Ovary (tissue), 9 donors: ENCODE data around the gene HCAR3. TPM values are rescaled to one million over a fixed set of nuclear protein-coding genes. Genes with fewer than 3 reads are reported as not detected.
A peak's percentile ranks its signal among the peaks of the same experiment; 100 is the strongest.

Experiments used
- DNase-seq, 5 donors: peaks; one replicate each; pipeline ENCODE4 v3.0.0-alpha.2; 2019 to 2020
- H3K27ac ChIP-seq, 2 donors: fragments of 200-600 bp; one replicate each; pipeline versions ENCODE4 v1.5.1 to v1.8.0; 2019 to 2022
- H3K27me3 ChIP-seq: fragments of 200-600 bp; one replicate; pipeline ENCODE4 v1.8.0; 2022
- H3K36me3 ChIP-seq: fragments of 200-600 bp; sonication (generic); one replicate; pipeline ENCODE4 v1.5.1; 2019
- H3K4me1 ChIP-seq: one replicate; pipeline ENCODE4 v1.8.1; 2013; ENCODE audit warnings: mild to moderate bottlenecking, moderate library complexity; ENCODE audit not compliant: insufficient read depth
- H3K4me3 ChIP-seq: fragments of 200-600 bp; sonication (generic); one replicate; pipeline ENCODE4 v1.5.1; 2017
- H3K9me3 ChIP-seq, 2 donors: fragments of 200-600 bp in 1 of 2; sonication (generic) in 1 of 2; one replicate each; pipeline versions ENCODE4 v1.5.1 to v1.8.1; 2013 to 2019; ENCODE audit warnings: mild to moderate bottlenecking in 1 of 2, moderate library complexity in 1 of 2
- EP300 ChIP-seq: sonication (generic); formaldehyde crosslinking; IDR thresholded peaks from one replicate; pipeline ENCODE4 v1.6.1; 2017; ENCODE audit warnings: antibody characterized with exemption
- POLR2A ChIP-seq: fragments of 450-650 bp; IDR thresholded peaks from one replicate; pipeline ENCODE4 v1.6.1; 2017; ENCODE audit warnings: antibody characterized with exemption, mild to moderate bottlenecking, moderate library complexity
- WGBS, 3 donors: extraction: QIAGEN DNeasy Blood & Tissue Kit in 1 of 3; methylation state at CpG; one replicate each; pipeline versions ENCODE4 v1.1.5 to v1.1.7; 2013 to 2017; 5-methylcytosine and 5-hydroxymethylcytosine counted together
- intact Hi-C, 4 donors: fragments of 100-400 bp; cut with DNase I; formaldehyde crosslinking; loops; one replicate each; pipeline versions ENCODE4 v1.11.0 to v1.15.1; 2022 to 2023
- polyA plus RNA-seq, 2 donors: library from polyadenylated mRNA; stranded (reverse); fragments of 200-250 nt in 1 of 2; fragments of 350-450 nt in 1 of 2; fragmentation: Illumina TruSeq in 1 of 2; extraction: RNeasy Lipid Tissue Mini Kit (QIAGEN cat#74804) in 1 of 2; gene quantifications; one replicate each; pipeline ENCODE4 v1.2.3, GENCODE V29; 2013 to 2014
- total RNA-seq, 7 donors: library from RNA; depleted of rRNA in 2 of 7; stranded (reverse); fragments of >200 nt in 2 of 7; fragmentation: NEBNext Ultra II Directional in 3 of 7; extraction: Animal tissue kit (Norgen Biotek cat#: 25700) in 3 of 7; gene quantifications; one replicate each; pipeline versions ENCODE4 v1.1.0 to v1.2.4, GENCODE V29; 2016 to 2023
- TF ChIP-seq, protein P1 (sequence below), 3 donors: fragments of 450-650 bp in 2 of 3; fragments of 200-600 bp in 1 of 3; IDR thresholded peaks; one replicate each; pipeline versions ENCODE4 v1.5.1 to v1.8.0; 2016 to 2022; ENCODE audit warnings: antibody characterized with exemption in 3 of 3, mild to moderate bottlenecking in 1 of 3
- donor health status: DM: no; HTN: no; CAD: no; lungs with moderate emphysema.
- donor health status: DM: no; HTN: no; CAD: no.
- donor health status: Bipolar disorder and iron deficiency.
- donor health status: DM: yes; HTN: yes; CAD: no.
- donor health status: DM: no; HTN: no; CAD: no.
- donor health status: DM: yes; HTN: yes; CAD: no.

The HCAR3 gene
- total and polyA plus RNA-seq, 9 donors: 0.05 to 0.30 (median 0.17) TPM; not detected in 5

DNA sequence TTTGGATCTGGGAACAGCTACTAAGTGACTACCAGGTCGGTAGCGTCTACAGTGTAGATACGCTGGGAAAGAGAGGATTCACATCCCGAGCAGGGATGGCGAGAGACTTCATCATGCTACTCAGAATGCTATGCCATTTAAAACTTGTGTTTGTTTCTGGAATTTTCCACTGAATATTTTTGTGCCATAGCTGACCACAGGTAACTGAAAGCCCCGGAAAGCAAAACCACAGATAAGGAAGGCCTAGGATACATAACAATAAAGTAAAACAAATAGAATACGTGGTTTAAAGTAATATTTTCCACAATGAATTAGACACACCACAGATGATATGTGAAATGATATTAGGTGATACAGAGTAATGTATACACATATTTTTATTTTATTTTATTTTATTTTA is 22.0 kb upstream of the HCAR3 start:
- intact Hi-C loops: loop anchor here in 2 of 4 donors (10.0 kb wide), 2 partner anchors 84 to 104 kb away; no protein-coding TSS in a partner anchor
- no peak overlapping the region for H3K27ac ChIP-seq

DNA sequence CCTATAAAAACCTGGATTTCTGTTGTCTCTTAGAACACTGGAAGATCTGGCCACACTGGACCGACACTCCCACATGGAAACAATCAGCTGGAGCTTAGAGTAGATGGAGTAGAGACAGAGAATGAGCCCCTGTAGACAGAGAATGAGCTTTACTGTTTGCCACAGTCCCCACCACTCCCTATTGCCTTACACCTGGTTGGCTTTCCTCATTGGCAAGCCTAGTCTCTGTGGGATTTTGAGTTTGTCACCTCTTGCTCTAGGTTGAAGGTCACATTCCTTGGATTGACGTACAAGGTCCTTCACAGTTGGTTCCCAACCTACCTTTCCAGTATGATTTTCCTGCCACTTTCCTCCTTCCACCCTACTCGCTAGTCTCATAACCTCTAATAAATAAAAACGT is 16.0 kb upstream of the HCAR3 start:
- H3K27ac ChIP-seq: no peak overlapping the region
- H3K36me3 ChIP-seq: no peaks in the 10 kb centered on the region
- peaks cover 2% of the 10 kb centered on the region for H3K4me1 ChIP-seq
- H3K9me3 ChIP-seq: no peaks in the 10 kb centered on the region
- intact Hi-C loops: loop anchor here in 2 of 4 donors (10.0 kb wide), 2 partner anchors 78 to 98 kb away; no protein-coding TSS in a partner anchor
- no peak for DNase-seq
- H3K4me3 ChIP-seq: no peak overlapping the region
- TF ChIP-seq POLR2A: no peak
- TF ChIP-seq, protein P1, sequence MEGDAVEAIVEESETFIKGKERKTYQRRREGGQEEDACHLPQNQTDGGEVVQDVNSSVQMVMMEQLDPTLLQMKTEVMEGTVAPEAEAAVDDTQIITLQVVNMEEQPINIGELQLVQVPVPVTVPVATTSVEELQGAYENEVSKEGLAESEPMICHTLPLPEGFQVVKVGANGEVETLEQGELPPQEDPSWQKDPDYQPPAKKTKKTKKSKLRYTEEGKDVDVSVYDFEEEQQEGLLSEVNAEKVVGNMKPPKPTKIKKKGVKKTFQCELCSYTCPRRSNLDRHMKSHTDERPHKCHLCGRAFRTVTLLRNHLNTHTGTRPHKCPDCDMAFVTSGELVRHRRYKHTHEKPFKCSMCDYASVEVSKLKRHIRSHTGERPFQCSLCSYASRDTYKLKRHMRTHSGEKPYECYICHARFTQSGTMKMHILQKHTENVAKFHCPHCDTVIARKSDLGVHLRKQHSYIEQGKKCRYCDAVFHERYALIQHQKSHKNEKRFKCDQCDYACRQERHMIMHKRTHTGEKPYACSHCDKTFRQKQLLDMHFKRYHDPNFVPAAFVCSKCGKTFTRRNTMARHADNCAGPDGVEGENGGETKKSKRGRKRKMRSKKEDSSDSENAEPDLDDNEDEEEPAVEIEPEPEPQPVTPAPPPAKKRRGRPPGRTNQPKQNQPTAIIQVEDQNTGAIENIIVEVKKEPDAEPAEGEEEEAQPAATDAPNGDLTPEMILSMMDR (IDR thresholded peaks at IDR 0.05): no peak
- TF ChIP-seq EP300: no peak
- WGBS, 3 donors: 84 to 92% (median 85%) methylated on average over 4 of the region's 4 CpGs
- no peaks in the 10 kb centered on the region for H3K27me3 ChIP-seq

More for the DNA sequence above, 22.0 kb upstream of the HCAR3 start:
- Histone ChIP-seq H3K4me3 (no peak overlapping the region), H3K9me3 (no peaks in the 10 kb centered on the region), H3K36me3 (no peaks in the 10 kb centered on the region), H3K27me3 (no peaks in the 10 kb centered on the region), H3K4me1 (no peaks in the 10 kb centered on the region)
- no peak for DNase-seq
- TF ChIP-seq POLR2A (no peak), EP300 (no peak)
- TF ChIP-seq, protein P1 (IDR thresholded peaks at IDR 0.05): no peak
- WGBS, 3 donors: 78 to 81% (median 79%) methylated on average over 7 of the region's 7 CpGs

DNA sequence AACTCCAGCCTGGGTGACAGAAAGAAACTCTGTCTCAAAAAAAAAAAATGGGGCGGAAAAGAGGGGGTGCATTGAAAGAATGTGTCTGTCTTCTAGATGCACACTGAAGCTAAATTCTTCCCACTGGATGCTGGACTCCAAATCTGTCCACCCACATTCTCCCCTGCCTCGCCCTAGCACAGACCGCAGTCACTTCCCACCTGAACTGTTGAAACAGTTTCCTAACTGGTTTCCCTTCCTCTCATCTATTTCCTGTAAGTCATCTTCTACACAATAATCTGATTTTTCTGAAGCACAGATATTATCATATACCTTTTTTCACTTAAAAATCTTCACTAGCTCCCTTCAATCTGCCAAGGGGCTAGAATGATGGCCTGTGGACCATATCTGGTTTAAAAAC is 15.6 kb upstream of the HCAR3 start:
- intact Hi-C loops: loop anchor here in 2 of 4 donors (10.0 kb wide), 2 partner anchors 77 to 97 kb away; no protein-coding TSS in a partner anchor
- no peaks in the 10 kb centered on the region for H3K9me3 ChIP-seq
- DNase-seq: no peak
- H3K4me3 ChIP-seq: no peak overlapping the region
- H3K27ac ChIP-seq: no peak overlapping the region
- no peaks in the 10 kb centered on the region for H3K27me3 ChIP-seq
- H3K36me3 ChIP-seq: no peaks in the 10 kb centered on the region
- WGBS, 3 donors: 89 to 95% (median 91%) methylated on average over 3 of the region's 3 CpGs
- peaks cover 2% of the 10 kb centered on the region for H3K4me1 ChIP-seq
- TF ChIP-seq, protein P1 (IDR thresholded peaks at IDR 0.05): no peak
- TF ChIP-seq POLR2A: no peak
- TF ChIP-seq EP300: no peak

DNA sequence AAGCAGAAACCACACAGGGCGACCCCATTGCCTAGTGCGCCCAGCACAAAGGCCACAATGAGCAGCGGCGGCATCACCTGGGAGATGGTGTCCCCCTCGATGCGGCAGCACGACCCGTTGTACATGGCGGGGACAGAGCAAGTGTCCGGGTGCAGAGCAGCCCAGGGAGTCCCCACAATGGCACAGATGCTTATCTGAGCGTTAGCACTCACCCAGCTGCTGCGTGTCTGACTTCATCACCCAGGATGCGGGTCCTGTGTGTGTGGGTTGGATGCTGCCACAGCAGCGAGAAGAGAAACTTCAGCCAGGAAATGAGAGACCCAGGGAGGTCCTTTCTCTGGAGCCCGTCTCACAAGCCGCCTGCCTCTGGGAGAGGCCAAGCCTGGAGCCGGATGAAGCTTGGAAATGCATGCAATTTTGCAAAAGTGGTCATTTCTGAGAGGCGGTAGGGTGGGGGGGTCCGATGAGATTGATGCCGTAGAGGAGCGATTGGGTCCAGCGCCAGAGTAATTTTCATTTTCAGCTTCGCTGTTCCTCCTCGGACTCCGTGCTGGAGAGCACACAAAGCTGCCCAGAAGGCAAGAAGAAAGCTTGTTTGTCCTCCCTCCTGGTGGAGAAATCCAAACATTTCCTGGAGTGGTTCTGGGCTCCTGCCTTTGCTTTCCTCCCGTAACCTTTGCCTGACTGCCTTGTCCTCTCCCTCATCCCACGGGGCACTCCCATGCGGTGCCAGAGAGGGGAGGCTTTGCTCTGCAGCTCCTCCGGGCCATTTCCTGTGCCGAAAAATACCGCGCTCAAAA is 13.8 kb upstream of the HCAR3 start, which contains the start of gene HCAR1:
HCAR1 (minus strand) TSS at position 630 of the 800 bp plus-strand sequence; CDS start at position 125, 505 bp downstream.
- Histone ChIP-seq H3K4me1 (peaks cover 2% of the 10 kb centered on the region), H3K36me3 (no peaks in the 10 kb centered on the region), H3K9me3 (no peaks in the 10 kb centered on the region), H3K27me3 (no peaks in the 10 kb centered on the region), H3K27ac (no peak within 1 kb of the TSS), H3K4me3 (peak within 1 kb of the TSS; percentile 28)
- peak in 4 of 5 donors; percentile 26 to 47 (median 30) for DNase-seq
- WGBS, 3 donors: 30 to 45% (median 39%) methylated on average over 32 of the region's 32 CpGs
- intact Hi-C loops: loop anchor here in 2 of 4 donors (10.0 kb wide), 2 partner anchors 76 to 96 kb away; no protein-coding TSS in a partner anchor
- TF ChIP-seq POLR2A (no peak), EP300 (no peak)
- TF ChIP-seq, protein P1 (IDR thresholded peaks at IDR 0.05): no peak
